Hypothalamus (tissue), 51 donors: ENCODE measurements around the gene PTPRU.

ENCODE experiments used
- DNase-seq, 51 donors: peaks; one replicate each; lab custom pipeline; 2025; lab: John Stamatoyannopoulos, UW

The PTPRU gene

DNA sequence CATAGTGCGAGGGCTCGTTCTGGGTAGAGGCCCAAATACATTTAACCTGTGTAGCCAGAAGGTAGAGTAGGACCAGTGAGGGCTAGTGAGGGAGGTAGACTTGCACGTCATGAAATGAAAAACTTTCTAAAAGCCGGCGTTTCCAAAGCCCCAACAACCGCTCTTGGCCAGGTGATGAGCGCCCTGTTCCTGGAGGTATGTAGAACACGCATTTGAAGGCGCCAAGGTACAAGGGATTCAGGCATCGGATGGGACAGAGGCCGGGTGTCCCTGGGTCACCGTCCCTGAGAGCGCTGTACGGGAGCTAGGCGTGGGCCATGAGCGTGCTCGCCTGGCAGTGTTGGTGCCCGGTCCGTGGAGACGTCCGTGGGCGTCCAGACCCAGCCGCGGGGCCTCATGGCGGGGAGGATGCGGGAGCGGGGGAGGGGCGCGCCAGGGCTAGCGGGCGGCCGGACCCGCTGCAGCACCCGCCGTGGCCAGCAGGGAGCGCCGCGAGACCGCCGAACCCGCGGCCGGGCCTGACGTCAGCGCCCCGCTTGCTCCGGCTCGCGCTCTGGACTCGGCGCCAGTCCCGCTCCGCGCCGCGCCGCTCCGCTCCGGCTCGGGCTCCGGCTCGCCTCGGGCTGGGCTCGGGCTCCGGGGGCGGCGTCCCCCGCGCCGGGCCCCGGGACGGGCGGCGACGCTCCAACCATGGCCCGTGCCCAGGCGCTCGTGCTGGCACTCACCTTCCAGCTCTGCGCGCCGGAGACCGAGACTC, at the start of gene PTPRU:
Gene PTPRU, plus strand, starts transcription at position 568 of the 757 bp plus-strand sequence. Its CDS starts 123 bp downstream, at position 691.
- DNase-seq: peak in 48 of 51 donors; percentile 29 to 87 (median 58)

DNA sequence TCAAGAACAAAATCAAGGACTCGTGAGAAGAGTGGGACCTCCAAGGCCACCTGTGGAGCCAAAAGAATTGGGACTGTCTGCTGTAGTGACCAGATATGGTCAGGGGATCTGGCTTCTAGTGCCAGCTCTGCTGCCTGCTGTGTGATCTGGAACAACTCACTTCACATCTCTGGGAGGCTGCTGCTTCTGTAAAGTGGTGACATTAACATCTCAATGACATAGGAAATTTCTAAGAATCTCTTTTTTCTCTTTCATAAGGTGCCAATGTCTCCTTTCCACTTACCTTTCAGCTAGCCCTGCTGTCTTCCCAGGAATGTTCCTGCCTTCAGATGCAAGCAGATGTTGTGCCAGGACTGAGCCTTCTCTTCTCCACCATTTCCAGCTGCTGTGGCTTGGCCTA, 49.6 kb upstream of the PTPRU start:
- DNase-seq: no peak

DNA sequence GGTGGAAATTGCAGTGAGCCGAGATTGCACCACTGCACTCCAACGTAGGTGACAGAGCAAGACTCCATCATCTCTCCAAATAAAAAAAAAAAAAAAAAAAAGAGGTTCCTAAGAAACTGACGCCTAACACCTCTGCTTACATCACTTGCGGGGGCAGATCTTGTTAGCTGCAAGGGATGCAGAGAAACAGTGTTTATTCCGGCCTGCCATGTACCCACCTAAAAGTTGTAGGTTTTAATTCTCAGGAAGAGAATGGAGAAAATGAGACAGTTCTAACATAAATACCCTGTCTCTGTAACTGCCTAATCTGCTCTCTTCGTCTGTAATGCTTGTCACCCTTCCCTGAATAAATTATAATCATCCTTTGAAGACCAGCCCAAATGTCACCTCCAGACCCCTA, 45.6 kb upstream of the PTPRU start:
- no peak for DNase-seq

DNA sequence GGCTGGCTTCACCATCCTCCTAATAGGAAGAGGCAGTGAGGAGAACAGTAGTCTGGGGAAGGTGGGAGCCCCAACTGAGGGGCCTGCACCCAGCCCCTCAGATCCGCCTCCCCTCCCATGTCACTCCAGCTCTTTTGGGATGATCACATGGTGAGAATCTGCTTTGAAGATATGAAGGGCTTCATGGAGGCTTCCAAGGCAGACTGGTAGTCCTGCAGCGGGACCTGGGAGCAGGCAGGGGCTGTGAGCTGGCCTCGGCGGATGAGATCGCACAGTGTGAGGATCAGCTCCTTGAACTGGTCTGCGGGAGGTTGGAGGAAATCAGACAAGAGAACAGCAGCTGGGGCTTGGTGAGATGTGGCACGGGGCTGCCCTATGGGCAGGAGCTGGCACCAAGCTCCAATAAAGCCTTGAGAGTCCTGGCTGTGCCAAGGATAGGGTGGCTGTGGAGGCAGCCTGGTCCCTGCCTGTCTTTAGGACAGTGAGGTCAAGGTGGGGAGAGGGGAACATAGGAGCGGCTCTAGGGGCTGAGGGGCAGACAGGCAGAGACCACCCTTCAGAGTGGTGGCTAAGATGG, 42.4 kb upstream of the PTPRU start:
- DNase-seq: no peak

DNA sequence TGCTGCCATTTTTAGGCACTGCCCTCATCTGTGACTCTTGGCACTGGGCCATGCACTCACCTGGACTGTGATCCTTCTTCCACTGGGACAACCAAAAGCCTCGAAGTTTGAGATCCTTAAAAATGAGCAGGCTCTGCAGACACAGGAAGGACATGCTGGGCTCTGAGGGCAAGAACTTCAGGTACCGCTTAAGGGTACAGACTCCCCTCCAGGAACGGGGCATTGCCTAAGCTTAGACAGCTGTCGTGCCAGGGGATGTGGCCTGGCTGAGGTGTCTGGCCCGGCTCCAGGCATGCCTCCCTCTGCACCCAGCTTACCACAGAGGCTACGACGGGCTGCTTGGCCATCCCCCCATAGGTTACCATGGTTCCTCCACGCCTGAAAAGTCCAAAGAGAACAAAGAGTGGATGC, 40.4 kb upstream of the PTPRU start:
- peak in 6 of 51 donors; percentile 2 to 24 (median 13) for DNase-seq

DNA sequence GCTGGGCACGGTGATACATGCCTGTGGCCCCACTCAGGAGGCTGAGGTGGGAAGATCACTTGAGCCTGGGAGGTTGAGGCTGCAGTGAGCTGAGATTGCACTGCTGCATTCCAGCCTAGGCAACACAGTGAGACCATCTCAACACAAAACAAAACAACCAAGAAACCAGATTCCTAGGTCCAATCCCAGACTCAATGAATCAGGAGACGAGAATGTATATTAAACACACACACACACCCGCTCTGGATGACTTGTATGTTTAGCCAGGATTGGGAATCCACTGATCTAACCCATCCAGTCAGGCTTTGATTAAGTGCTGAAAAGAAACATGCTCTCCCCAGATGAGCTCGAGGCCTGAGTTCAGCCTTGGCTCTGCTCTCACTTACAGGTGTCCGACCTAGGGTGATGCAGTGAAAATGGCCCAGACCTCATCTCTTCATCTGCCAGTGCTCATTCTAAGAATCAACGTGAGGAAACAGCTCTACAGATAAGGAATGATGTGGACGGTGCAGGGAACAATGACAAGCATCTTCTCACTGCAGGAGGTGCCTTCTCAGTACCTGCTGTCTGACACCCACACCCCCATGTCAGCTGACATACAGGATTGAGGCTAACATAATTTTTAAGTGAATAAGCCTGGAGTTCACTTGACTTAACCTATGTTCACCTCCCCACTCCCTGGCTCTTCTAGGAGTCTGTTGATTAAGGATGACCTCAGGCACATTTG, 39.3 kb upstream of the PTPRU start:
- DNase-seq: no peak

DNA sequence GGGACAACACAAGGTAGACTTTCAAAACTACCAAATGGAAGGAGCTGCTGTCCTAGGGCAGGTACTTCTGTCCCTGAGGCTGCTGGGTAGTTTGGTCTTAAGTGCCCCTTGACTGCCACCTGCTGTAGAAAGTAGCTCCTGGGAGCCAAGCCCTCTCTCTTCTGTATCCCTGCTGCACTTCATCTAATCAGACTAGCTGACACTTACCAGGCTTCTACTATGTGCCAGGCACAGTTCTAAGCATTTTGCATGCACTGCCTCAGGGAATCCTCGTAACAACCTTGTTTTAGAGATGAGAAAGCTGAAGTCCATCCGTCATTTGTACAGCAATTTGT, 38.8 kb upstream of the PTPRU start:
- no peak for DNase-seq

DNA sequence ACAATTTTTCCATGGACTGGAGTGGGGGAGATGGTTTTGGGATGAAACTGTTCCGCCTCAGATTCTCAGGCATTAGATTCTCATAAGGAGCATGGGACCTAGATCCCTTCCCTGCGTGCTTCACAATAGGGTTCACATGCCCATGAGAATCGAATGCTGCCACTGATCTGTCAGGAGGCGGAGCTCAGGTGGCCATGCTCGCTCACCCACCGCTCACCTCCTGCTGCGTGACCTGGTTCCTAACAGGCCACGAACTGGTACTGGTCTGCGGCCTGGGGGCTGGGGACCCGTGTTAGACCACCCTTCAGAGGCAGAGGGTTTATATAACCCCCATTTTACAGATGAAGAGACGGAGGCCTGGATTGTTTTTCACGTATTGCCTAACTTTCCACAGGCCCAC, 38.3 kb upstream of the PTPRU start:
- no peak for DNase-seq

DNA sequence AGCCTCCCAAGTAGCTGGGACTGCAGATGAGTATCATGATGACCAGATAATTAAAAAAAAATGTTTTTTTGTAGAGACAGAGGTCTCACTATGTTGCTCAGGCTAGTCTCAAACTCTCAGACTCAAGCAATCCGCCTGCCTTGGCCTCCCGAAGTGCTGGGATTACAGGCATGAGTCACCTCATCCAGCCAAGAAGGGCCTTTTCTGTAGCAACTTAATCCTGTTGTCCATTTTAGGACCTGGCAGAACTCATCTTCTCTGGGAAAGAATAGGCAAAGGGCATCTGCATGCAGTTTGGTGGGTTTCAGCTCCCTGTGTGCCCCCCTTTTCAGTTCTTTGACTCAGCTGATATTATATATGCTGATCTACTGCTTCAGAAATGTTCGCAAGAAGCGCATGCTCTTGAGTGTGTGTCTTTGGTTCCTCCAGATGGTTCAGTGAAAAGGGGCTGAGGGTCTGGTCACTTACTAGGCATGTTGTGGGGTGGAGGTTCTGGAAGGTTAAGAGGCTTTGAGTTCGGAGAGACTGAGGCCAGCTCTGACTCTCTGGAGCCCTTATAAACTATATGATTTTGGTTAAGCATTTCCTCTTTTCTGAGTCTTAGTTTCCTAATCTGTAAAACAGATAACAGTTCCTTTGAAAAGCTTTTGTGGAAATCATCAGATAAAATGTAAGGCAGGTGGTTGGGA, 35.3 kb upstream of the PTPRU start:
- no peak for DNase-seq

DNA sequence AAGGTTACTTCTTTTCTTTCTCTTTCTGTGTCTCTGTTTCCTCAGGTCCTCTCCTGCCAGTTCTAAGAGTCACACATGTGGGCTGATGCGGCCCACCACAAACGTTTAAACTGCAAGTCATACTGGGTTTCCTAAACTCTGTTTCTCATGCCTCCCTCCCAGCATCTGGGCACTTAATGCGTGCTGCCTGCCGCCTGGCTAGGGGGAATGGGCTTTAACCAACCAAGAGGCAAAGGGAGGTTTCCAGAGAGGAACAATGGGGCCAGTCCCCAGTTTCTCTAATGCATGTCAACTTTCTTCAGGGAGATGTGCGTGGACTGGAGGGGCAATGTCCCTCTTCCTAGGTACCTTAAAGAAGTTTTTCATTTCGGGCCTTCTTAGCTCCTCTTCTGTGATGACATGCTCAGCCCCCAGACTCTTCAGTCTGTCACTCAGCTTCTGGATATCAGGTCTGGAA, 34.7 kb upstream of the PTPRU start:
- no peak for DNase-seq

DNA sequence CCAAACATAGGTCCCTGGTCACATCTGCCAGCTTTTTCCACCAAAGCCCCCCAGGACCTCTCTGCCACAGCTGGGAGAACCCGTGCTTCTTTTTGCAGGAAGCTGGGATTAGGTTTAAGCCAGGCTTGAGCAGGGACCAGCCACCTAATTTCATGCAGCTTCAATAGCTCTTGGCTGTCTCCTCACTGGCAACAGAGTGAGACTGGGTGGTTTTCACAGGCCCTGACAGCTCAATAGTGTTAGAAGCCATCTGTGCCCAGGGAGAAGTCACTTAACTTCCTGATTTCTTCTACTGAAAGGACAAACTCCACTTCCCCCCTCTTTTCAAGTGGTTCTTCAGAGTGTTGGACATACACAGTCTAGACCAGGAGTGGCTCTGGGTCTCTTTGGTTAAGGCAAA, 34.3 kb upstream of the PTPRU start:
- no peak for DNase-seq

DNA sequence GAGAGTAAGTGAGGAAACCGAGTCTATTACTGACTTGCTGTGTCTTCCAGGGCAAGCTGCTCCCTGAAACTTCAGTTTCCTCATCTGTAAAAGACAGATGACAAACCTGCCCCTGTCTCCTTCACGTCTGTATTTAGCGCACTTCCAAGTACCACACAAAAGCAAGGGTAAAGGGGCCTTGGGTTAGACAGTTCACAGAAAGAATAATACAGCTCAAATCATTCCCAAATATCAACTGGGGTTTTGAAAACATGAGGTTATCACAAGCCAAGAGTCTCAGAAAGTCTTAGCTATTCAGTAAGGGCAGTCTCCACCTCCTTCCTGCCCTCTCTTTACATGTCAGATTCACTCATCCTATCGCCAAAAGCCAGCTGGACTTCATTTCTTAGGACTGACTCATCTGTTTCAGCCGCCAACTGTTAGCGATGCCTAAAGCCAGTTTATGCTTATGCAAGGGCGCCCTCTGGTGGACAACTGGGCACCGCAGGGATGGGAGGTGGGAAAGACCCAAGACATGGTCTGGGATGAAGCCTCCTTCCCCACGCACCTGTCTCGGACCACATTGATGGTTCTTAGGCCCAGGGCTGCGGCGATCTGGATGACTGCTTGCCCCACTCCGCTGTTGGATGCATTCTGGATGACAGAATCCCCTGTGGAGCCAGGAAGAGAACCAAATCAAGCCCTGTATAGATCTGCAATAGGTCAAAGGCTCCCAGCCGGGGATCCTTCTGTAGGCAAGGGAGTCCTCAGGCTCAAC, 33.6 kb upstream of the PTPRU start:
- peak; percentile 39 to 99 (median 81) for DNase-seq

DNA sequence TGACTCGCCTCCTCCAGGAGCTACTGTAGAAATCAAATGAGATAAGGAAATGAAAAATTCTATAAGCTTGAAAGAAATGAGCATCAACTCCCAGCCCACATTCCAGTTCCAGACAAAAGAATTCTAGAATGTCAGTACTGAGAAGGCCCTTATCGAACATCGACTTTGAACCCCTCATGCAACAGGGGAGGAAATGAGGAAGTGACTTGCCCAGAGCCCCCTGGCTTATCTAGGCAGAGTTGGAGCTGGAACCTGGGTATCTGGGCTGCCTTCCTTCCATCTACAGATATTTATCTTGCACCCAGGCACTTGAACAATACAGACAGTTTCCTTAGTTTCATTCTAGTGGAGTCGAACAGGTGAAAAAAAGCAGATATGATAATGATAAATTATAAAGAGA, 27.9 kb upstream of the PTPRU start:
- DNase-seq: no peak

DNA sequence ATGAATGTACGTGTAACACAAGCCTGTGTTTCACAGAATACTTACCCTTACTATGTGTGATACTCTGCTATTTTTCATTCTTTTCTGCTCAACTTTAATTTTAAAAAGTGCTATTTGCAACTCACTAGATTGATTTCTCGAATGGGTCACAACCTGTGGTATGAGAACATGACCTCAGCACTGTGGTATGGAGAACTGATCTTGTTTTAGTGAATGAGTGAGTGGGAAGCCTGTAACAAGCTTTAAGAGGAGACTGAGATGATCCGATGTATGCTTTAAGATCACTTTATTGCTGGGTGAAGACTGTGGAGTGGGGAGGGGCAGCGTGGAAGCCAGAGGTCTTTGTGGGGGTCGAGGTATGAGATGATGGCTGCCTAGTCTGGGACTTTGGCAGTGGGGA, 27.1 kb upstream of the PTPRU start:
- no peak for DNase-seq

DNA sequence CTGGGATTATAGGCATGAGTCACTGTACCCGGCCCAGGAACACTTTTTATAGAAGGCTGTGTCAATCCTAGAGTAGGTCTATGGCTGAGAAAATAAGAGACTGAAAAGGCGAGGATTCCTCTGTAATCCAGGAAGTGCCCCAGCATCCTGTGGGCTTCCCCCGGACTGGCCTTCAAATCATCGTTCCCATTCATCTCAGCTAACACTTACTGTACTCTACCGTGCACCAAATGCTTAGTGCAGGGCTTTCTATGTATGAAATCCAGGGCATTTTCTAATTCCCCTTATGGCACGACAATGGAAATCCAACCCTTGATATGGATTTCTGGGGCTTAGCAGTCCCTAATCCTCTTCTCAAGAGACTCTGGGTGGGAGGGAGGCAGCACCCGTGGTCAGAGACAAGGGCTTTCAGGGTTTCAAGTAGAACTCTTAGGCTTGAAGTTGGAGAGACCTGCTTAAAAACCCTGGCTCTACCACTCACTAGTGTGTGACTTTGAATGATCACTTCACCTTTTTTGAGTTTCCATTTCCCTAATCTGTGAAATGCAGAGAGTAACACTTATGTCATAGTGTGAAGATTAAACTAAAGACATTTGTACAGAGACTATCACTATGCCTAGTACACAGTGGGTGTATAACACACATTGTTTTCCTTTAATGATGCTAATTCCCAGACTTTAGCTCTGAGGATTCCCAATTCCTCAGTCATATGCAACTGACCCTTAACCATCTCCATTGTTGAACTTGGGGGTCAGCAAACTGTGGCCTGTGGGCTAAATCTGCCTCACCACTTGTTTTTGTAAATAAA, 25.8 kb upstream of the PTPRU start:
- no peak for DNase-seq

DNA sequence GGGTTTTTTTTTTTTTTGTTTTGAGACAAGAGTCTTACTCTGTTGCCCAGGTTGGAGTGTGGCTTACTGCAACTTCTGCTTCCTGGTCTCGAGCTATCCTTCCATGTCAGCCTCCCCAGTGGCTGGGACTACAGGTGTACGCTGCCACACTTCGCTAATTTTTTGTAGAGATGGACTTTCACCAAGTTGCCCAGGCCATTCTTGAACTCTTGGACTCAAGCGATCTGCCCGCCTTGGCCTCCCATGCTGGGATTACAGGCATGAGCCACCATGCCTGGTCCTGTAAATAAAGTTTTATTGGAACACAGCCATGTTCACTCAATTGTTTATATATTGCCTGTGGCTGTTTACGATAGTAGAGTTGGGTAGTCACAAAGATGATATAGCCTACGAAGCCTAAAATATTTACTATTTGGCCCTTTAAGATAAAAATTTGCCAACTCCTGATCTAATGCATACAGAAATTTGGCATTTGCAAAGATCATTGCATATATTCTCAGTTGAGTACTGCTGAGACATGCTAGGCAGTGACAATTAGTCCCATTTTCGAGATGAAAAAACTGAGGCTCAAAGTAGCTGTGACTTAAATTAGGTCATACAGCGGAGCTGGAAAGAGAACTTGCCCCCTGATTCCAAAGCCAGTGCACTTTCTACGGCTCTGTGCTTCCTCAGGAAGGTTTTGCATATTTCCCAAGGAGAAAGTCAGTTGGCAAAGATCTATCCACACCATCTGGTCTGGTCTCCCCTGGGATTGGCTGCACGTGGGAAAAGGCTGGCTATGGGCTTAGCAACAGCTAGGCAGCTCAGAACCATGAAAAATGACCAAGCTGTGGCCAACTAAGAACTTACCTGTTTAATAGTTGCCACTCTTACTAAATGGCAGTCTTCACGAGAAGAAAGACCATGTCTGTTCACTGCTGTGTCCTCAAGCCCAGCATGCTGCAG, 25.0 kb upstream of the PTPRU start:
- DNase-seq: peak in 1 of 51 donors; percentile 5

DNA sequence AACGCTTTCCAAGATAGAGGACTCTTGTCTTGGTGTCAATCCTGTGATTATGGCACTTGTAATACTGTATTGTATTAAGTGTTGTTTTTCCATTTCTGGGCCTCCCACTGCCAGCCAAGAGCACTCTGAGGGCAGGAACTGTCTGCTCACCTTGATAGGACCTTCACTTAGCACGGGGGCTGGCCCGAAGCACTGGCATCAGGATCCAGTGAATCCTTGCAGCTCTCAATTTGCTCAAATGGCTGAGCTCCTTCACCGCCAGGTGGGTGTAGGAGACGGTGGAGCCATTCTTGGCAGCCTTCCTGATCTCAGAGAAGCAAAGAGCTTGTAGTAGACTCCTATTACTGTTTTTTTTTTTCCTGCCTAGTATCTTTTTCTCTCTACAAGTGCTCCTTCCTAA, 23.3 kb upstream of the PTPRU start:
- DNase-seq: peak in 2 of 51 donors; percentile 23 to 39

DNA sequence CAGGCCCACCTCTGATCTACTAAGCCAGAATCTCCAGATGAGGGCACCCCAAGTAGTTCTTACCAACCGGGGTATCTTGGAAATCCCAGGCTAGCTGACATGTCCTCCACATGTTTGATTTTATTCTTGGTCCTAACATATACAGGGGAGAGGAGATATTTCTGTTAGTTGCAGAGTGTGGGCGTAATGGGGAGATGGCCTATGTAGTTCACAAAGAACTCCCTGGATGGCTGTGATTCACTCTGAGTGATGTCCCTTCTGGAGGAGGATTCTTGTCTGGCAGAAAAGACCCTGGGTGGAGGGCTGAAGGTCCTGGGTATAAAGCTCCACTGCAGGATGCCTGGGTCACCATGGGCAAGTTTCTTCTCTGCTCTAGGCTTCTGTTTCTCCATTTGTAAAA, 18.7 kb upstream of the PTPRU start:
- DNase-seq: no peak

DNA sequence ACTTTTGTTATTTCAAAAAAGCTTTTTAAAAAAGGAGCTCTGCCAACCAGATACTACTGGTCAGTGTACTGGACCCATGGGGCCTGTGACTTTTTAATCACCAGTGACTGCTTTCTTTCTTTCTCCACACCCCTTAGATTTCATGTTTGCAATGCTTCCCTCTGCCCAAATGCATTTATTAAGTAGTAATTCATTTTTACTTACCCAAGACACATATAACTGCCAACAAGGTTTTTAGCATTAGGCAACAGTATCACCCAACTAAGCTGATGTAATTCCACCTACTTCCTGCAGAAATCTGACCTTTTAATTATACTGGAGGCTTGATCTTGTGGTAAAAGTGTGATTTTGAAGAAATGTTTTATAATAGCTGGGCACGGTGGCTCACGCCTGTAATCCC, 18.1 kb upstream of the PTPRU start:
- DNase-seq: no peak
